MV-4-11 (cell line): ENCODE measurements around the gene RREB1.

Experiments
- DNase-seq: peaks from one replicate; lab custom pipeline; 2025; lab: John Stamatoyannopoulos, UW

Gene RREB1

DNA sequence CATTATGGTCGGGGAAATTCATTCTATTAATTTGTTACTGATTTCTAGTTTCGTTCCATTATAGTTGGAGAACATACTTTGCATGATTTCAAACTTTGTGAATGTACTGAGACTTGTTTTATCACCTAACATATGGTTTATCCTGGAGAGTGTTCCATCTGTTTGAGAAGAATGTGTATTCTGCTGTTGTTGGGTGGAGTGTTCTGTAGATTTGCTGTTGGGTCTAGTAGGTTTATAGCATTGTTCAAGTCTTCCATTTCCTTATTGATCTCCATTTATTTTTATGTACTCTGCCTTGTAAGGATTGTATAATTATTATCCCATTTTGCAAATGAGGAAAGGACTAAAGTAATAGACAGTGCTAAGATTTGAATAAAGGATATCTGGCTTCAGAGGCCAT is 85.4 kb downstream of the RREB1 start:
- no peak for DNase-seq

DNA sequence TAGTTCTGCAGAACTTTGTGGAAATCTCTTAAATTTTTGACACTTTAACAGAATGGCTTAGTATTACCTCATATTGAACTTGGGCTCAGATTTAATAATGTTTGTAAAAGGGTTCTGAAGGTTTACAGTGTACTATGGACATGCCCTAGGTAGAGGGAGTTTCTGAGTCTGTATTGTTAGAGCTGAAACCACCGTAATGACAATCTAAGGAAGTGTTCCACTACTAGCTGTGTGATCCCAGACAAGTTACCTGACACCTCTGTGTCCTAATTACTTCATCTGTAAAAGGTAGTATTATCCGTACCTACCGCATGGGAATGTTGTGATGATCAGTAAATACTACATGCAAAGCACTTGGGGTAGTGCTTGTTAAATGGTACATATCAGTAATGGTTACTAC is 86.9 kb downstream of the RREB1 start:
- DNase-seq = no peak

DNA sequence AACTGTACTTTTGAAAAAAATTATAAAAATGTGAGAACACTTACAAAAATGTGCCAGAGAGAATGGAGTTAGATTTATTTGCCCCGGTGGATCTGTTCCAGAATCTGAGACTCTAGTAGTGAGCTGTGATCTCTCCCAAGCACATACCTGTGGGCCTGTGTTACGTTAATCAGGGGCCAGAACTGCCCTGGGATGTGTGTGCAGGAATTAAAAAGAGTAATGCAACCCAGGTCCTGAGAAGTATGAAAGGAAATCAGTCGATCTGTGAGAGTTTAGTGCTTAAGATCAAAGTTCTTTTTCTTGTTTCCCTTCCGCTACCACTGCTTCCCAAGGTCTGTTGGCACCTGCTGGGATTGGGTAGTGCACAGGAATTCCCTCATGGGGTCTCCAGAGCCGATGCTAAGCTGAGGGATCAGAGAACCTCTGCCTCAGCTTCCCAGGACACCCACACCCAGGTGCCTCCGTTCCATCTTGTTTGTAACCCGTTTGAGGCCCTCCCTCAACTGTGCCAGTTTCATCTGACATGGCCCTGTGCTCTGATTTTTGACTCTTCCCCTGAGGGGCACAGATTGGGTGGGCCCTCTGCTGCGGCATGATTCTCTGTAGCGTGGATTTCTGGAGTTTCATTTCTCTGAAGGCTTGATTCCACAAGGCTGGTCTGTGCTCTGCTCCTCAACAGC is 87.7 kb downstream of the RREB1 start:
- DNase-seq = no peak

DNA sequence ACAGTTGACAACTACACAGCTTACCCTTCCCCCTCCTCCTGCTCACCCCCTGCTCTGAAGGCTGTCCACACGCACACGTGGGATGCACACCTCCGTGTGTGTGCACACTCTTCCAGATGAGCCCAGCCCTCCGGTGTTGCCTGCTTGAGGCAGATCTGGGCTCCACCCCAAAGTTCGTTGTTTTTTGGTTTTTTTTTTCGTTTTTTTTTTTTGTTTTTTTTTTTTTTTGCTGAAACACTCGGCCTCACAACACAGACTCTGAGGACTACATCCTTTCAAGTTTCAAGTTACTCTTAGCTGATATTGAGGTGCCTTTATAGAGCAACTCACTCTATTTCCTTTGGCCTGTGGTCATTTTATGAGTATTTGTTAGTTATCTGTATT is 88.2 kb downstream of the RREB1 start:
- DNase-seq = no peak

- no peak for DNase-seq
Observed at GRCh38 chr6:7196685-7197283, 89.0 kb downstream of the RREB1 start.

DNA sequence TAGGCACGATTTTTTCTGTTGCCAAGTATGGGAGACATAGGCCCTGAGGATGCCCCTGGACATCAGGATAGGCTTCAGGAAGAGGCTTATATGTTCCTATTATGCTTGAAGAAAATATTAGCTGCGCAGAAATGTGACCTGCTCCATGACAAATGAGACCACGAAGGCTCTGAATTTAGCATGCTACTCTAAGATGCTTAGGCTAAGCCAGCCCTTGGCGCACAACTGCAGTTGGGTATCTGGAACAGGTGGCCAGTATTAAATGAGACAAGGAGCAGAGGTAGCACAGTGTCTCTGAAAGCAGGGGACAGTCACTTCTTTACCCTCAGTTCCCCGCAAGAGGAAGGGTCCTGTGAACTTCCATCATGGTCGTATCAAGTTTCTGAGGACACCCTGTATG is 90.0 kb downstream of the RREB1 start:
- DNase-seq = no peak

- DNase-seq = no peak
Observed at GRCh38 chr6:7198833-7199800, 91.4 kb downstream of the RREB1 start.

- DNase-seq = no peak
Observed at GRCh38 chr6:7200598-7201443, 93.1 kb downstream of the RREB1 start.

- DNase-seq = no peak
Observed at GRCh38 chr6:7201444-7201731, 93.6 kb downstream of the RREB1 start.

DNA sequence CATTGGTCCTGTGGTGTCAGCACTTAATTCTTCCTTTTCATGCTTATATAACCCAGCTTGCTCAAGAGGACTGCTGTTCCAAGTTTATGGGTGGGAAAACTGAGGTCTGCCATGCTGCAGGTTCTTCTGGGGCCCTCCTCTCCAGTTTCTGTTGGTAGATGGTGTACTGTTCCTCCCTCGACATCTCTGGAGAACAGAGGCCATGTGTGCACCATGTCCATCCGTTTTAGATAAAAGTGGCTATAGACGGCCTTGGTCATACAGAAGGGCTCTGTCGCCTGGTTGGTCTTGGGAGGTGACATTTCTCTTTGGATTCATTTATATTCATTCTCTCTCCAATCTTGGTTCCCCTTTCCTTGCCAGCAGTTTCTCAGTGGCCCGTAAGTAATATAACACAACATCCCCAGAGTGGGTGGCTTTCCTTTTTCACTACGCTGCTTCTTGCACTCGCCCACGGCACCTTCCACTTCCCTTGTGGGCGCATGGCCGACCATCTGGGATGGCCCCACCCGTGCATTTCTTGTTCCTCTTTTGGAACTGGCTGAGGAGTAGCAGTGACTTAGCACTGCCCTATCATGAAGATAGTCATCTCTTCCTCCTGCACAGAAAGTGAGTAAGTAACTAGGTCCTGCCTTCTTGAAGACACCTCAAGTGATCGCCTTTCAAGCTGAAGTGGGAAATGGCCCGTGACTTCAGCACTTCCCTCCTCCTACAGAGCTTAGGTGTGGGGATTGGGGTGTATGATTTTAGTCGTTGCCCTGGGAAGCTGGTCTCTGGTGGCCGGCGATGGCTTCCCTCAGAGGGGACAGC is 94.2 kb downstream of the RREB1 start:
- peak; percentile 99 for DNase-seq

DNA sequence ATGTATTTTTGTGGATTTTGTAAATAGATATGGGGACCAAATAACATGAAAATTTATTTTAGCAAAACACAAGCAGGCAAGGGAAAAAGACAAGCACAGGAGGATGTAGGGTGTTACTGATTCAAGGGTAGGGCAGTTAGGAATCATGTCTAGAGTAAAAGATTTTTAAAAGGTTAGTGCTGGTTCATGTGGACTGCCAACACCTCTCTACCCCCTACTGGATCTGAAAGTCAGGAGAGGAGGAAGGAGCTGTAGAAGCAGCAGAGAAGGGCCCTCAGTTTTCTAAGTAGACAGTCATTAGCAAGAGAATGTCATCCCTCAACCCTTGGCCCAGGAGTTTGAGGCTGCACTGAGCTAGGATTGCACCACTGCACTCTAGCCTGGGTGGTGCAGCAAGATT is 95.2 kb downstream of the RREB1 start:
- DNase-seq = no peak

DNA sequence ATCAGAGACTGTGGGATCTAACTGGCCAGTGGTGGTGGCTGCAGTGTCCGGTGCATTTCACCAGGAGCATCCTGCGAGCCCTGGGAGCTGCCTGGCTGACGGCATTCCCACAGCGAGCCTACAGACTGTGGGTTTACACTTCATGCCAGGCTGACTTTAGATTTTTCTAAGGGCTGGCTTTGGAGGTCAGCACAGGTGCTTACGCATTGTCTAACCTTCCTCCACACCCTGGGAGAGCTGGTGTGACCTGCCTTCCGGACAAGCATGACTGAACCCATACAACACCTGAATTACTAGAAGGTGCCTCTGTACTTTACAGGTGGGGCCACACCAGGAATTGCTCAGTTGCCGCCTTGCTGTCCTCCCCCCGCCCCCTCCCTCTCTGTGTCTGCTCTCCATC is 96.2 kb downstream of the RREB1 start:
- DNase-seq = no peak

GRCh38 chr6:7204726-7205125 is 97.0 kb downstream of the RREB1 start:
- no peak for DNase-seq

DNA sequence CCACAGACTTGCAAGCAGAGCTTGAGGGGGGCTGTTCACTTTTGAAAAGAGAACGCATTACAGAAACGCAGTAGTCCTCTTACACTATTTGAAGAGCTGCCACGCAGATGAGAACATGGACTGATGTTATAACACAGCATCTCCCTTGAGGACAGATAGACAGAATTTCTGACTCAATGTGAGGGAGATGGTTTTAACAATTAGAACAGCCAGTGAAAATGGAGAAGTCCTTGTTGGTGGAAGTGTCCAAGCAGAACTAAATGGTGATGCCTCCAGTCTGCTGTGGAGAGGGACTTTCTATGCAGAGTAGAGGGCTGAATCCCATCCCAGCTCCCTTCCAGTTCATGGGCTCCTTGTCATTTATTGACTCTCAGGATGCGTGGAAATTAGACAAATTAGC is 100.0 kb downstream of the RREB1 start:
- peak; percentile 32 for DNase-seq

- DNase-seq = no peak
Observed at GRCh38 chr6:7213416-7213815, 105.7 kb downstream of the RREB1 start.

DNA sequence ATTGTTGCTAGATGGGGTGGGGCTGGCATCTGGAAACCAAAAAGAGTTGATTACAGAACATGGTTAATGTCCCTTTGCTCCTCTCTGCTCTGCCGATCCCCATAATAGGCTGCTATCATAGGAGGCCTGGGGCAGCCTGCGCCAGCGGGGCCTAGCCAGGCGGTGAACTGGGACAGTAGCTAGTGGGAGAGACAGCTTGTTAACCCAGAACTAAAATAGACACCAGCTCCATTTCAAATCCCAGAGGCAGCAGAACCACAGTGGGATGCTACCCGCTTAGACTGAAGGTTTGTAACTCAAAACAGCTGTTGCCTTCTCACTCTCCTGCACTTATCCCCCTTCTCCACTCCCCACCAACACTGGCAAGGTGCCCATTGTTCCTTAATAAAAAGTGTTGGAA is 106.7 kb downstream of the RREB1 start:
- no peak for DNase-seq

GRCh38 chr6:7215131-7215530 is 107.4 kb downstream of the RREB1 start:
- no peak for DNase-seq

- no peak for DNase-seq
Observed at GRCh38 chr6:7215798-7216231, 108.1 kb downstream of the RREB1 start.

DNA sequence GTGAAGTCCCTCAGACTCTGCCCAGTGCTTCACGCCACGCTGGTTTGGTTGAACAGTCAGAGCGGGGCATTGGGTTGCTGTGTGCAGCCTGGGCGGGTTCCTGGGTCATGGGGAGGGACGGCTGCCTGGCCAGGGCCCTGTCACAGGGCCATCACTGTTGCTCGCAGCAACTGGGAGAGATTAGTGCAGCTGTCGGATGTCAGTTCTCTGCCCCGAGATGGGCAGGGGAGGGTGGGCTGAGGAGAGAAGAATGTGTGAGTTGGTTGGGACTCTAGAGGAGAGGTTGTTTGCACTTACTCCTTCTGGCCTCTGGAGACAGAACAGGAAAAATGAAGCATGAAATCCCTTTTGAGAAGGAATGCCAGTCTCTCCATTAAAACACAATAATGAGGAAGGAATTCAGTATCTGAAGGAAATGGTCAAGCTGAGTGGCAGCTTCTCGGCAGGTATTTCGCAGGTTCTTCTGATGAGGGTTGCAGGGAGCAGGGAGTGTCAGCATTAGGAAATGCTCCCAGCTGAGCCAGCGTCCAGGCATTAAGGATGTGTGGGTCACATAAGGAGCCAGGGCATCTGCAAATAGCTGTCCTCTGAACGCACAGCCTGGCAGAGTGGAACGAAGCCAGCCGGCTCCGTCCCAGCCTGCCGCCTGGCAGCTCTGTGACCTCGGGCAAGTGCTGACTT is 109.3 kb downstream of the RREB1 start:
- DNase-seq = no peak

DNA sequence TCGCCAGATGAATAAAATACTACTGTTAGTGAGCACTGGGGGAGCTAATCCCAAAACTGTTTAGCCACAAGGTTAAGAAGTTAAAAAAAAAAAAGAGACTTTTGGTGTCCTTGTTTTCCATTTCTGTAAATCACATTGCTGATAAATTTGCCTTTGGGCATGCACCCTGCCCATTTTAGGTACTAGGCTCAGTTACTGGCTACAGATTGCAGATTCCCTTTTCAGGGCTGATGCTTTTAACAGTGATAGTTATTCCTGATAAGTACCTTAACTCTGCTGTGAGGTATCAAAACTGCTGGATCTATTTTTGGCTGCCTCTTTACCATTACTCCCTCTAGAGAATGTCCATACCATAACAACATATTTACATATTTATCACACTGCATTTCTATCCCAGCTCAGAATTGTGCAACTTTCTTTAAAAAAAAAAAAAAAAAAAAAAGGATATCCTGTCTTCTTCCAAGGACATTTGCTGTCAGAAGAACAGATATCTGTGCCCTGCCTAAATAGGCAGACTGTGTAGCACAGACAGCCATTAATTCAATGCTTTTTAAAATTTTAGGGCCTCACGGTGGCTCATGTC is 110.7 kb downstream of the RREB1 start:
- DNase-seq = peak; percentile 15
